Measurements from ENCODE around the gene CFAP54.
A peak's percentile ranks its signal among the peaks of the same experiment; 100 is the strongest.

CFAP54 gene

DNA sequence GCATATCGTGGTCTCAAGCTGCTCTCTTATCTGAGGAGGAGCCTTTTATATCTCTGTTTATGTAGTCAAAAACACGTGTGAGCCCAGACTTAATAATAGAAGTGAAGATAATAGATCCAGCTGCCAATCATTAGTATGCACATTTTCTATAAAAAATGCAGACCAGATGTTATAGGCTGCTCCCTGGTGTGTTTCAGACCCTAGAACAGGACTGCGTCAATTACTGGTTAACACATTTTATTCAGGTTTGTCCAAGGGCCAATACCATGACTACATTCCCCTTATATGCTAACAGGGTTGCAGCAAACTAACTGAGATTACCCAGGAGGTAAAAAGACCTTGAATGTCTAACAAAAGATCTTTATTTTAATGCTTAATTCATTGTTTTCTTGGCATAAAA, 319.2 kb downstream of the CFAP54 start:
- DNase-seq (ENCODE audit: extremely low read depth, low read depth) = no peak
- TF ChIP-seq, protein P1, sequence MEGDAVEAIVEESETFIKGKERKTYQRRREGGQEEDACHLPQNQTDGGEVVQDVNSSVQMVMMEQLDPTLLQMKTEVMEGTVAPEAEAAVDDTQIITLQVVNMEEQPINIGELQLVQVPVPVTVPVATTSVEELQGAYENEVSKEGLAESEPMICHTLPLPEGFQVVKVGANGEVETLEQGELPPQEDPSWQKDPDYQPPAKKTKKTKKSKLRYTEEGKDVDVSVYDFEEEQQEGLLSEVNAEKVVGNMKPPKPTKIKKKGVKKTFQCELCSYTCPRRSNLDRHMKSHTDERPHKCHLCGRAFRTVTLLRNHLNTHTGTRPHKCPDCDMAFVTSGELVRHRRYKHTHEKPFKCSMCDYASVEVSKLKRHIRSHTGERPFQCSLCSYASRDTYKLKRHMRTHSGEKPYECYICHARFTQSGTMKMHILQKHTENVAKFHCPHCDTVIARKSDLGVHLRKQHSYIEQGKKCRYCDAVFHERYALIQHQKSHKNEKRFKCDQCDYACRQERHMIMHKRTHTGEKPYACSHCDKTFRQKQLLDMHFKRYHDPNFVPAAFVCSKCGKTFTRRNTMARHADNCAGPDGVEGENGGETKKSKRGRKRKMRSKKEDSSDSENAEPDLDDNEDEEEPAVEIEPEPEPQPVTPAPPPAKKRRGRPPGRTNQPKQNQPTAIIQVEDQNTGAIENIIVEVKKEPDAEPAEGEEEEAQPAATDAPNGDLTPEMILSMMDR (IDR thresholded peaks at IDR 0.05; ENCODE audit: low read depth, low read length, missing control alignments) = no peak
- H3K4me3 ChIP-seq (replicated peaks; ENCODE audit: low read depth, low read length) = no peak overlapping the region

DNA sequence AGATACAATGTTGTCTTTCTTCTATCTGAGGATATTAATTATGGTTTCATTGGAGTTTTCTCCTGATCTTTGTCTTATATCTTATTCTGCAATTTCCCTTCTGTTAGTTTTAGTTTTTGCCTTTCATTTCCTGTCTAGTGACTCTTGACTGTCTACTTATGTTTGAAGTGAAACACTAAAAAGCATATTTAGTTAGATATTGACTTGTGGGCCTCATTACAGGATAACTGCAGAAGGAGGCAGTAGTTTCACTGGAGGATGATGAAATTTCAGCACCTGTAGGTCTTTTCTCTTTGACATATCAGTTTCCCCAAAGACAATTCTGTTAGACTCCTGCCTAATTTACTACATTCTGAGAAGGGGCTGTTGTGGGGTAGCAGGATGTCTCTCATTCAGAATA, 320.1 kb downstream of the CFAP54 start:
- H3K4me3 ChIP-seq (replicated peaks; ENCODE audit: low read depth, low read length) = no peak overlapping the region
- TF ChIP-seq, protein P1 (IDR thresholded peaks at IDR 0.05; ENCODE audit: low read depth, low read length, missing control alignments) = no peak
- DNase-seq (ENCODE audit: extremely low read depth, low read depth) = no peak

DNA sequence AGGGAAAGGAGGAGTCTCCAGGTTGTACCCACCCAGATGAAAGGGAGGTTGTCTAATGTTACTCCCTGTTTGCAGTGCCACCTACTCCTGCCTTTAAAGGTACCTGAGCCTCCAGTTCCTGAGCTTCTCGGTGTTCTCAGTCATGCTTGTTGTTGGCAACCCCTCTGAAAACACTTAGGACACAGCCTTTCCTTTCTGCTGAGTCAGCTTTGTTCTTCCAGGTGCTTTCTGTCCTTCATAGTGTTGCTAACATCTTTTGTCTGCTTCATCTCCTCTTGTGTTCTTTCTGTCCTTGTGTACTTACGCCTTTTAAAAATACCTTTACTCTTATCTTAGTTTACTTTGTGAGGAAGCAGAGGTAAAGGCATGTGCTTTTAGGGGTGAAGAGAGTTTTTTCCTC, 320.7 kb downstream of the CFAP54 start:
- no peak for DNase-seq (ENCODE audit: extremely low read depth, low read depth)
- H3K4me3 ChIP-seq (replicated peaks; ENCODE audit: low read depth, low read length) = no peak overlapping the region

DNA sequence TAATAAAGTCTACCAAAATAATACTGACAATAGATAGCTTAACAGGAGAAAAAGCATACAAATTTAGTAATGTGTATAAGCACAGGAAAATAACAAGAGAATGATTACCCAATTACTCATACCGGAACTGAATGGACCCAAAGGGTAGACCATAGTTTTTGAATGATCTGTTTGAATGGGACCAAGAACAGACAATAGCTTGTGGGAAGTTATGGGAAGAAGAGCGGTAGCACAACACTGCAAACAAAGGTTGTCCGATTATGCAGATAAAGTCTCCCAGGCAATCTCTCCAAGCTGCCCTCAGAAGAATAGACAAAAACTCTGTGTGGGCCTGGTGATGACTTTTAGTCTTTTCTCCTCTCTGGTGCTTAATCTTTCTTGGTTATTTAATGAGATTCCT, 321.1 kb downstream of the CFAP54 start:
- H3K4me3 ChIP-seq (replicated peaks; ENCODE audit: low read depth, low read length) = no peak overlapping the region
- TF ChIP-seq, protein P1 (IDR thresholded peaks at IDR 0.05; ENCODE audit: low read depth, low read length, missing control alignments) = no peak
- no peak for DNase-seq (ENCODE audit: extremely low read depth, low read depth)

More for the DNA sequence above, 320.7 kb downstream of the CFAP54 start:
- TF ChIP-seq, protein P1 (IDR thresholded peaks at IDR 0.05; ENCODE audit: low read depth, low read length, missing control alignments) = no peak

DNA sequence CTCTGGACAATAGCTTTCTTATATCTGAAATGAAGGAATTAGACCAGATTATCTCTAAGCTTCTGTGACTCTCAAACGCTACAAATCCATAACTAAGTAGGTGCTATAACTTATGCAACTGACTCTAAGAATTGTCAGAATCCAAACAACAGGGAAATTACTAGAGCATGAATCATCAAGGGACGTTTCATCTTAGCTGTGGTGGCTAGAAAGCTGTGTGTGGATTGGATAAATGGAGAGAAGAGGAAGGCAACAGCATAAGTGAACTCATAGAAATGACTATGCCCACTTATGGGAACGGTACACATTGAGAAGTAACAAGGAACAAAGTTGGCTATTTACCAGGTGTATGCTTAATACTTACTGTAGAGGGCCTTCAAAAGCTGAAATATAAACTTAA, 321.7 kb downstream of the CFAP54 start:
- TF ChIP-seq, protein P1 (IDR thresholded peaks at IDR 0.05; ENCODE audit: low read depth, low read length, missing control alignments) = no peak
- peak; percentile 47 for DNase-seq (ENCODE audit: extremely low read depth, low read depth)

DNA sequence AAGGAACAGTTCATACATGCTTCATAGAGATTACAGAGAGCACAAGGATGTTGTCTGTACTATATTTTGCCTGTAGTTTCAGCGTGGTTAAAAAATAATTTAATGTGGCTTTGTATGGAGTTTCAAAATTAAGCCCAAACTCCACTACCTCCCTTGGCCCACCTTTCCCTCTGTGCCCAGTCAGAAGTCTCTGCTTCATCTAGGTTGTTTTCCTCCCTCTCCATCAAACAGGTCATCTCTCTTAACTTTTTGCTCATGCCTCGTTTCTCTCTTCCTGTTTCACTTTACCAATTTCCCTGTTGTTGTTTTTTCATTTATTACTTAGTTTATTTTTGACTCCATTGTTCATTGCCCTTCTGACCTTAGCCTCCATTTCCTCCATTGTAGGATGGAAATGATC, 322.8 kb downstream of the CFAP54 start:
- no peak for DNase-seq (ENCODE audit: extremely low read depth, low read depth)
- TF ChIP-seq, protein P1 (IDR thresholded peaks at IDR 0.05; ENCODE audit: low read depth, low read length, missing control alignments) = no peak
- H3K4me3 ChIP-seq (replicated peaks; ENCODE audit: low read depth, low read length) = no peak overlapping the region

More for the DNA sequence above, 321.7 kb downstream of the CFAP54 start:
- H3K4me3 ChIP-seq (replicated peaks; ENCODE audit: low read depth, low read length) = no peak overlapping the region

DNA sequence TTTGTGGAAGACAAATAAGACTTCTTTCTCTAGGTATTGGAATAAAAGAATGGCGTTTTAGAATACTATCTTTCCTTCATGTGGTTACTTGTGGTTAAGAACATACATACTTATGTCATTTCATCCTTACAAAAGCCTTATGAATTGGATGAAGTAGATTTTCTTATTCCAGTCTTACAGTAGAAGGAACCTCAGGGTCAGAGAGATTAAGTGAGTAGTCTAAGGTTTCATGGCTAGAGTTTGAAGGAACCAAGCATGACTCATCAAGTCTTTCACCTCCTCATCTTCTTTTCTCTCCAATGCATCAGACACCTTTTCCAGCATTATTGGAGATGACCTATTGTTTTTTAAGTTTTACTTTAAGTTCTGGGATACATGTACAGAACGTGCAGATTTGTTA, 324.8 kb downstream of the CFAP54 start:
- TF ChIP-seq, protein P1 (IDR thresholded peaks at IDR 0.05; ENCODE audit: low read depth, low read length, missing control alignments) = no peak
- no peak overlapping the region for H3K4me3 ChIP-seq (replicated peaks; ENCODE audit: low read depth, low read length)
- no peak for DNase-seq (ENCODE audit: extremely low read depth, low read depth)

All from HFF-Myc (cell line).